ENCODE measurements around the gene CXCR3.
"Not testable (repeated sequence)": the region's sequence is repeated elsewhere in the genome, so short reads cannot be mapped to it uniquely, and the experiment has no call there.

Gene CXCR3

GRCh38 chrX:71618303-71618721 lies at the start of gene CXCR3:
TSS of gene CXCR3 (minus strand) at chrX:71618511. CDS start at chrX:71618449, 62 bp downstream.
- DNase-seq: peak; percentile 47

- DNase-seq: no peak
These were observed 49.3 kb upstream of the CXCR3 start, which contains the start of gene LOC101059915 for GRCh38 chrX:71667328-71668247. TSS of gene LOC101059915 (plus strand) at chrX:71667546.

GRCh38 chrX:71666240-71667223 lies 48.2 kb upstream of the CXCR3 start:
- DNase-seq: no peak

GRCh38 chrX:71665747-71666146 lies 47.4 kb upstream of the CXCR3 start:
- DNase-seq: no peak

GRCh38 chrX:71664889-71665491 lies 46.7 kb upstream of the CXCR3 start:
- DNase-seq: no peak

GRCh38 chrX:71664202-71664601 lies 45.9 kb upstream of the CXCR3 start:
- DNase-seq: not testable (repeated sequence)

GRCh38 chrX:71663238-71663637 lies 44.9 kb upstream of the CXCR3 start:
- DNase-seq: not testable (repeated sequence)

GRCh38 chrX:71662654-71663053 lies 44.3 kb upstream of the CXCR3 start:
- DNase-seq: not testable (repeated sequence)

GRCh38 chrX:71661919-71662318 lies 43.6 kb upstream of the CXCR3 start:
- DNase-seq: no peak

GRCh38 chrX:71660562-71661416 lies 42.5 kb upstream of the CXCR3 start:
- no peak for DNase-seq

- DNase-seq: no peak
These were observed 41.6 kb upstream of the CXCR3 start for GRCh38 chrX:71659959-71660358.

GRCh38 chrX:71659342-71659741 lies 41.0 kb upstream of the CXCR3 start:
- no peak for DNase-seq

GRCh38 chrX:71657267-71657666 lies 39.0 kb upstream of the CXCR3 start:
- no peak for DNase-seq

GRCh38 chrX:71653344-71653743 lies 35.0 kb upstream of the CXCR3 start:
- DNase-seq: no peak

- DNase-seq: peak; percentile 16
These were observed 34.1 kb upstream of the CXCR3 start for GRCh38 chrX:71652405-71652804.

- no peak for DNase-seq
These were observed 32.1 kb upstream of the CXCR3 start for GRCh38 chrX:71650333-71650969.

- not testable (repeated sequence) for DNase-seq
These were observed 26.1 kb upstream of the CXCR3 start for GRCh38 chrX:71644406-71644805.

GRCh38 chrX:71640002-71640401 lies 21.7 kb upstream of the CXCR3 start:
- DNase-seq: no peak

- DNase-seq: no peak
These were observed 20.1 kb upstream of the CXCR3 start for GRCh38 chrX:71638409-71638808.

GRCh38 chrX:71637848-71638247 lies 19.5 kb upstream of the CXCR3 start:
- no peak for DNase-seq

- DNase-seq: no peak
These were observed 18.9 kb upstream of the CXCR3 start for GRCh38 chrX:71637253-71637618.
